GM12801 (cell line): ENCODE results near the gene DIDO1.

ENCODE experiments used
- TF ChIP-seq, protein P1 (sequence below): IDR thresholded peaks from one replicate; pipeline ENCODE4 v1.5.1; 2011; ENCODE audit warnings: control low read depth; ENCODE audit not compliant: insufficient read length; ENCODE audit errors: extremely low read depth

The DIDO1 gene

DNA sequence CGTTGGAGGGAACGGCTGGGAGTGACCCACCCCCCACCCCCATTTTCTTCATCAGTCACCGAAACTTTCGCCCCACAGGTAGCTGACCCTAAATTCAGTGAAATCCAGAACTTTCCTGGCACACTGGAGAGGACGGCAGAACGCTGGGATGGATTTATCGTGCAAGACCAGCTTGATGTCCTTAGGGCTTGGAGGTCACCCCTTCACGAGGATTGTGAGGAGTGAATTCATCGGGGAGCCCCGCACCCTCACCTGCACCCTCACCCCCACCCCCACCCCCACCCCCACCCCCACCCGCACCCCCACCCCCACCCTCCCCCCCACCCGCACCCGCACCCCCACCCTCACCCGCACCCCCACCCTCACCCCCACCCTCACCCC, 51.4 kb downstream of the DIDO1 start:
- TF ChIP-seq, protein P1, sequence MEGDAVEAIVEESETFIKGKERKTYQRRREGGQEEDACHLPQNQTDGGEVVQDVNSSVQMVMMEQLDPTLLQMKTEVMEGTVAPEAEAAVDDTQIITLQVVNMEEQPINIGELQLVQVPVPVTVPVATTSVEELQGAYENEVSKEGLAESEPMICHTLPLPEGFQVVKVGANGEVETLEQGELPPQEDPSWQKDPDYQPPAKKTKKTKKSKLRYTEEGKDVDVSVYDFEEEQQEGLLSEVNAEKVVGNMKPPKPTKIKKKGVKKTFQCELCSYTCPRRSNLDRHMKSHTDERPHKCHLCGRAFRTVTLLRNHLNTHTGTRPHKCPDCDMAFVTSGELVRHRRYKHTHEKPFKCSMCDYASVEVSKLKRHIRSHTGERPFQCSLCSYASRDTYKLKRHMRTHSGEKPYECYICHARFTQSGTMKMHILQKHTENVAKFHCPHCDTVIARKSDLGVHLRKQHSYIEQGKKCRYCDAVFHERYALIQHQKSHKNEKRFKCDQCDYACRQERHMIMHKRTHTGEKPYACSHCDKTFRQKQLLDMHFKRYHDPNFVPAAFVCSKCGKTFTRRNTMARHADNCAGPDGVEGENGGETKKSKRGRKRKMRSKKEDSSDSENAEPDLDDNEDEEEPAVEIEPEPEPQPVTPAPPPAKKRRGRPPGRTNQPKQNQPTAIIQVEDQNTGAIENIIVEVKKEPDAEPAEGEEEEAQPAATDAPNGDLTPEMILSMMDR: no peak

DNA sequence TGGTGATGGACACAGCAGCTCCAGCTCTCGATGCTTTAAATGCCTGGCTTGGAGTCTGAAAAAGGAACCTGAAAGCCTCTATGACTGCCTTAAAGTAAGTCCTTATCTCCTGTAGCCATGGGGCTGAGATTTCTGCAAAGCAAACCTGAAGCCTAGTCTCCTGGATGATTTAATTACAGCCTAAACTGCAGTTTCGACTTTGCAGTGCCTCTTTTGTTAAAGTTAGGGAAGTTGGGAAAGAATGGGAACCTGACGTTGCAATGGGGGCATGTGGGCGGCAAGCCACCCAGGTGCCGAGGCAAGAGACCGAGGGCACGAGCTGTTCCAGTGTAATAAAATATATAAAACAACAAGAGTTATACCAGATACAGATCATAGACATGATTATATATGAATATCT, 53.0 kb downstream of the DIDO1 start:
- TF ChIP-seq, protein P1: no peak

DNA sequence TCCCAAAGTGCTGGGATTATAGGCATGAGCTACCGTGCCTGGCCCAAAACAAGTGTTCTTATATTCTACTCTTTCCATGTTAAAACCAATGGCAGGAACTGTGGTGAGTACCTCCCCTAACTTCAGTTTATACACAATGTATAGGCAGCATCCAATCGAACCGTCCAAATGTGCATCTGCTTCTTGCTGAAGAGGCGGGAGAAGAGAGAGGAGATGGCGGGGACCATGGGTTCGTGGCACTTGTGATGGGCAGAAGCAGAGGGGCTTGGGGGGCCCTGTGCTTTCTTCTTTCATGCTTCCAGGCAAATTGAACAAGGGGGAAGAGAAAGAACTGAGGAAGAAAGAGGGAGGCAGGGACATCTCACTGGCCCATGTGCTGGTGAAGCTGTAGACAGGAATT, 53.4 kb downstream of the DIDO1 start:
- TF ChIP-seq, protein P1: no peak

DNA sequence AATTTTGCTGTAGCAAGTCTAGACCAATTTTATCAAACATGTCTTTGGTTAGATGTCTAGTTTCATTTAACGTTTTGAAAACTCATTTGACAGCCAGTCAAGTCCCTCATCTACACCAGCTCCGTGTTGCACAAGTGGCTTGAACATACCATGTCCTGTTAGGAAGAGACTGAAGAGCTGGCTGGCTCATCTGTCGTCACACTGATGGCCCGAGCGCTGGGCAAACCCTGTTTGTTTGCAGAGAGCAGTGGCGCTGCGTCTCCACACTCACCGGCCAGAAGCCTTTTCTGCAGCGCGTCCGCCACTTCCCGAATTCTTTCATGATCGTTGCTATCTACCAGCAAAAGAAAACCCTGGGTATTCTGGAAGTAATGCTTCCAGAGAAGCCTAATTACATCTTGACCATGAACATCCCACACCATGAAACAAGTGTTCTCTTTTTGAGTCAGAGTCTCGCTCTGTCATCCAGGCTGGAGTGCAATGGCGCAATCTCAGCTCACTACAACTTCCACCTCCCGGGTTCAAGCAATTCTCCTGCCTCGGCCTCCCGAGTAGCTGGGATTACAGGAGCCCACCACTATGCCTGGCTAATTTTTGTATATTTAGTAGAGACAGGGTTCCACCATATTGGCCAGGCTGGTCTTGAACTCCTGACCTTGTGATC, 54.0 kb downstream of the DIDO1 start:
- TF ChIP-seq, protein P1: no peak

DNA sequence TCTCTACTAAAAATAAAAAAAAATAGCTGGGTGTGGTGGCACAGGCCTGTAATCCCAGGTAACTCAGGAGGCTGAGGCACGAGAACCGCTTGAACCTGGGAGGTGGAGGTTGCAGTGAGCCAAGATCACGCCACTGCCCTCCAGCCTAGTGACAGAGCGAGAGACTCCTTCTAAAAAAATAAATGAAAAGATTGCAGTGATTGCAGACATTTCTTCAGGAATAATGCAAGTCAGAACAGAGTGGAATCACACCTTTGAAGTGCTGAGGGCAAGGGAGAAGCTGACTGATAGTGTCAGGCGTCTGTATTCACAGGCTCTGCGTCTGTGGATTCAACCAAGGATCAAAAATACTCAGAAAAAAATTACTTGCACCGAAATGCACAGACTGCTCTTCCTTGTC, 62.1 kb downstream of the DIDO1 start:
- TF ChIP-seq, protein P1: no peak

DNA sequence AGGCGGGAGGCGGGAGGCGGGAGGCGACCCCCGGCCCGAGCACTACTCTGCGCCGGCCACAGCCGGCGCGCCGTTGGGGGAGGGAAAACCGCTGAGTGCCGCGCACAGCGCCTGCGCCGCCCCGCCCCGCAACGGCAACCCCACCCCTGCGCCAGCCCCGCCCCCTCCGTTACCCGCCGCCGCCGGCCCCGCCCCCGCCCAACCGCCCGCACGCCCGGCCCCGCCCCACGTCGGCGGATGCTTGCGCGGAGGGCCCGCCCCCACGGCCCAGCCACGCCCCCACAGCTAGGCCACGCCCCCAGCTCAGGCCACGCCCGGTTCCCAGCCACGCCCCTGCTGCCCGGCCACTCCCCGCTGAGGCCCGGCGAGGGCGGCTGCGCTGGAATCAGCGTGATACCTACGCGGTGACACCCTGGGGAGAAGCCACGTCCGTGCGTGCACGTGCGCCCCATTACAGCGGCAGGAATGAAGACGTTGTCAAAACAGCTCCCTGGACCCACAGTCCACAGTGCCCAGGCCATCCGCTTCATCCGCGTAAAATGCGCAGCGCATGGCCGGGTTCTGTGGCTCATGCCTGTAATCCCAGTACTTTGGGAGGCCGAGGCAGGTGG, 64.5 kb downstream of the DIDO1 start, which contains the start of gene TCFL5:
Gene TCFL5, minus strand, starts transcription at position 97 of the 611 bp plus-strand sequence. CDS start 152 bp downstream, outside the sequence.
- TF ChIP-seq, protein P1: no peak

DNA sequence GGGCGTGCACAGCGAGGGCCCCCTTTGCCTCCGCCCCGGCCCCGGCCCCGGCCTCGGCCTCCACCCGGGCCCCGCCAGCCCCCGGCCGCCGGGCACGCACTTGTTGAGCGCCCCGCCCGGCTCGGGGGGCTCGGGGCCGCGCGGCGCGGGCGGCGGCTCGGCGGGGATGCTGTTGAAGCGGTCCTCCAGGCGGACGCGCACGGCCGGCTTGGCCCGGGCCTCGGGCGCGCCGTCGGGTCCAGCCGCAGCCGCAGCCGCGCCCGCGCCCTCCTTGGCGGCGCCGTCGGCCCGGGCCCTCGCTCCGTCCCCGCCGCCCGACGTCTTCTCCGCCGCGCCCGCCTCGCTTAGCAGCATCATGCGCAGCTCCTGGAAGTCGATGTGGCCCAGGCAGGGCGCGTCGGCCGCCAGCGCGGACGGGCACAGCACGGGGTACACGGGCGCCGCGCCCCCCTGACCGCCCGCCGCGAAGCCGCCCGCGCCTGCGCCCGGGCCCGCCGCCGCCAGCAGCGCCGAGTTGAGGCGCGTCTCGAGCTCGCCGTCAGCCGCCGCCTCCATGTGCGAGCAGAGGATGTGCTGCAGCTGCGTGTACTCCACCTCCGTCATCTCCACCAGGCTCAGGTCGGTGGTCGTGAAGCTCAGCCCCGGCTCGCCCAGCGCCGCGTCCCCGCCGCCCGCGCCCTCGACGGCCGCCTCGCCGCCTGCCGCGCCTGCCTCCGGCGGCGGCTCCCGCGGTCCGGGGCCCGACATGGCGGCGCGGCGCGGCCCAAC, 65.2 kb downstream of the DIDO1 start:
- TF ChIP-seq, protein P1: no peak
